SKM-1 (cell line): ENCODE measurements around the gene ATP2A3.

Experiments used
- DNase-seq: peaks from one replicate; lab custom pipeline; 2025; ENCODE audit not compliant: unreplicated experiment; lab: John Stamatoyannopoulos, UW

Gene ATP2A3

DNA sequence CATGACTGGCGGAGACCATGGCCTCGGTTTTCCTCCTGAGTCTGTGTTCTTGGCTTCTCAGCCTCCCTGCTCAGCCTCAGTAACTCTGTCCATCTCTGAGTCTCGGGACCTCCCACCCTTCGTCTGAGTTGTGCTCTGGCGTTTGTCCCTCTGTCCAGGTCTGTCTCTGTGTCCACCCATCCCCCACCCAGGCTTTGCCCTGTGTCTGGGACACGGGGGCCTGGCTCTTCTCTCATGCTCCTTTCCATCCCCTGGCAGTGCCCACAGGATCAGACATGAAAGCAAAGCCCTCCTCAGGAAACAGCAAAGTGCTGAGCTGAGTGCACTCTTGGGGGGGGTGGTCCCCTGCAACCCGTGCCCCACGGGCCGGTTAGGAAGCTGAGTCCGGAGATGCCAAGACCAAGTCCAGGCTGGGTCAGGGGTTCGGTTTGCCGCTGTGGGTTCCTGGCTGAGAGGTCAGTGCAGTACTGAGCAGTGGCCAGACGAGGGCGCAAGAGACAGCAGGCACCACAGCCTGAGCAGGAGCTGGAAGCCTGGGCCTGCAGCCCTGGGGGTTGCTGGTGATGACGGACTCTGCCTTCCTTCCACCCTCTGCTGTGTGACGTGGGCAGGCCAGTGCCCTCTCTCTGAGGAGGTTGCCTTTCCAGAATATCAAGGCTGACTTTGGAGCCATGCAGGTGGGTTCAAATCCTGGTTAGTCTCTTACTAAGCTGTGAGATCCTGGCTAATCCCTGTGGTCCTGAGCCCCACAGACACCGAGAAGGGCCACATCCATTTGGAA, 50.5 kb downstream of the ATP2A3 start:
- DNase-seq: no peak

DNA sequence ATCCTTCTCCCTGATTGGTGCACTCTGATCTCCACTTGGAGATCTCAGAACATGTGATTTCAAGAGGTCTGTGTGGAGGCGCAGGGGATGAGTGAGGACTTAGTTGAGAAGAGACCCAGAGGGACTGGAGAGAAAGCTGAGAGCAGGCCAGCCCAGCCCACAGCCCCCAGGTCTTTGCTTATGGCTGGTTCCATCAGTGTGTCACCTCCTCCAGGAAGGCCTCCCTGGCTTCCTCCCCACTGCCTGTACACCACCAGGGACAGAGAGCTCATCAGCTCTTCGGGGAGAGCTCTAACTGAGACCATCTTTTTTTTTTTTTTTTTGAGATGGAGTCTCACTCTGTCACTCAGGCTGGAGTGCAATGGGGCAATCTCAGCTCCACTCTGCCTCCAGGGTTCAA, 51.4 kb downstream of the ATP2A3 start:
- no peak for DNase-seq

- DNase-seq: no peak
Measured at GRCh38 chr17:3911271-3912053, 52.8 kb downstream of the ATP2A3 start.

- DNase-seq: no peak
Measured at GRCh38 chr17:3910420-3911270, 53.6 kb downstream of the ATP2A3 start.

GRCh38 chr17:3909257-3909656, 55.0 kb downstream of the ATP2A3 start:
- no peak for DNase-seq

DNA sequence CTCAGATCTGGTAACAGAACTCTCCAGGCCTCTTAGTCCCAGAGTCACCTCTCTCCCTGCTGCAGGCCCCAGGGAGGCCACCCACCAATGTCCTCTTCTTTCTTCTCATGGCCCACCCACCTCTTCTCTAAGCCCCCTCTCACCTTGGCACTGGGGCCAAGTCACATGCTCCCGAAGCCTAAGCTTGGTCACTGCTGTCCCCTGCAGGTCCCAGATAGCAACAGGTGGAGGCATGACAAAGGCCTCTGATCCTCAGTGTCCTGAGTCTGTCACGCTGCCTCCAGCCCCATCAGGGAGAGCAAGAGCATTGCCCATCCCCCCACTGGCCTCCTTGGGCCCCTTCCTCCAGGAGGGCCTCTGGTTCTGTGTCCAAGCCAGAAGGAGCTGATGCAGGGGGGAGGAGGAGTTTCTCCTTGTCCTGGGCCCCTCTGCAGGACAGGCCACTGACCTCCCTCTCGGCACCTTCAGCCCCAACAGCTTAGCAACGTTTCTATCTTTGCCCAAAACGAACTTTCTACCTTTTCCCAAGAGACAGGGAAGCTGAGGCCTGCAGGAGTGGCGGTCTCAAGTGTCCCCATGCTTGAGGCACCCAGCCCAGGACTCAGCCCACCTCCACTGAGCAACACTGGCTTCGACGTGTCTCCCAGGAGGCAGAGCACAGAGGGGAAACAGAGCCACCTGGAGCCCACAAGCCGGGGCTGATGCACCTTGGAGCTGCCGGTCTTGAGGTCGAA, 56.6 kb downstream of the ATP2A3 start:
- no peak for DNase-seq

- no peak for DNase-seq
Measured at GRCh38 chr17:3906881-3907280, 57.4 kb downstream of the ATP2A3 start.

DNA sequence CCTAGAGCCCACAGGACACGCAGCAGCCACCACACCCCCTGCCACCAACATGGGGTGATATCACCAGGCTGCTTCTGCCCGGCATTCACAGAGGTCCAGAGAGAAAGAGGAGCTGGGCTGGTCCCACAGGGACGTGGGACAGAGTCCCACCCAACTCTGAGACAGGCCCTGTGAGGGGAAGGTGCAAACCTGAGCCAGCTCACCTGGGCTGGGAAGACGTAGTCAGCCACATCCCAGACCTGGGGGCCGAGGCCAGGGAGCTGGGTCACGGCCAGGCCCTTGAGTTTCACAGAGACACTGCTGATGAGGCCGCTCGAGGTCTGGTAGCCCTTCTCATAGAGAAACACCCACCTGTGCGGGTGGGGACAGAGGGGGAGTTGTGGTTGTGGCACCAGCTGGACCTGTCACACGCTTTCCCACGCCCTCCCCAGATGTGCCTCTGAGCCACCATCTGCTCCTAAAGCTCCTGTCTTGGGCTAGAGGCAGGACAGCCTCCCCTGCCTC, 59.2 kb downstream of the ATP2A3 start:
- DNase-seq: no peak

- no peak for DNase-seq
Measured at GRCh38 chr17:3904501-3904900, 59.7 kb downstream of the ATP2A3 start.

DNA sequence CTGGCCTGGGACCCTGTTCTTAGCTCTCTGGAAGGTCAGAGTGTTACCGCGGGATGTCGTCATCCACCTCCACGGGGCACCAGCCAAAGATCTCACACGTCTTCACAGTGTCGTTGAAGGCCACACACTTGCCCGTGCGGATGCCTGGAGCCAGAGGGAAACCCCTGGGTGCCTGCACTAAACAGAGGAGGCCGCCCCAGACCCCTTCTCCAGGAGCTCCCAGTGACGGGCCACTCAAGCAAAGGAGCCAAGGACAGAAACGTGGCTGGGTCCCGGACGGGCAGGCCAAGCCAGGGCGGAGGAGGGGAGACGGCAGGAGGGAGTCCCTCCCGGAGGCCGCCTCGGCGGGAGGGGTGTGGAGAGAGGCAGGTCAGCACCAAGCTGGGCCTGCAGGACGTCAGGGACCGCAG, 60.4 kb downstream of the ATP2A3 start:
- DNase-seq: no peak

DNA sequence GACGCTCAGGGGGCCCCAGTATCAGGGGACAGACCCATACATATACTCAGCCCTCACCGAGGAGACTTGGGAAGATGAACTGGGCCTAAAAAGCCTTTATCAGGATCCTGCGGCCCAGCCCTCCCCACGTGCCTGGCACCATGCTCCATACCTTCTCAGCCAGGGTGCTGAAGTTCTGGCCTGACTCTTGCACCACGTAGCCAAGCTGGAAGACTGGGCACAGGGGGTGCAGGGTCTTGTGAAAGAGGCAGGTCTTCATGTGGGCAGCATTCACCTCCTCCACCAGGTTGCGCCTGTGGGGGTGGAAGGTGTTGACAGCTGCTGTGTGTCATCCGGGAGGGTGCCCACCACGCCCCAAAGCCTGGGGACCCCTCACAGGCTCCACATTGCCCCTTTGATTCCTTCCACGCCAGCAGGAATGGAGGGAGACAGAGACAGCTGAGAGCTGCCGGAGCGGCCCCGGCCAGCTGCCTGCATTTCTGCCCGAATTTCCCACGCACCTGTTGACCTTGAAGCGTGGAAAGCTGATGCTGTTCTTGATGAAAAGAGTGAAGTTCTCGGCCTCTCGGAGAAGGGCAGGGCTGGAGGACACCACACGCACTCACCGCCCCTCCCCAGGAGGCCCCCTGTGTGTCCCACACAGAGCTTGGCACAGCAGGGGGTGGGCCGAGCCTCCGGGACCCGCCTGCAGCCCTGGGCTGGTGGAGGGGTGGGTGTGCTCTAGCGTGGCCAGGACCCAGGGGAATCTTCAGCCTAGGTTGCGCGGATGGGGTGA, 61.0 kb downstream of the ATP2A3 start:
- no peak for DNase-seq

- no peak for DNase-seq
Measured at GRCh38 chr17:3900646-3901045, 63.6 kb downstream of the ATP2A3 start.

GRCh38 chr17:3897731-3898130, 66.5 kb downstream of the ATP2A3 start:
- no peak for DNase-seq

DNA sequence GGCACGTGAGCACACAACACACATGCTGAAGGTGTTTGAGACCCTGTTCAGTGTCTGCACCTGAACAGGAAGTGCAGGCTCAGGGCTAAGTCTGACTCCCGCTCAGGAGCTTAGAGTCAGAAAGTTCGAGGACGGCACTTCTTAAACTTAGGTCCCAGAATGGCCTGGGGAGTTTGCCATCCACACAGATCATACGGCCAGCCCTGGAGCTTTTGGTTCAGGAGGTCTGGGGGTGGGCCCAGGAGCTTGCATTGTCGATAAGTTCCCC, 67.3 kb downstream of the ATP2A3 start:
- DNase-seq: no peak

DNA sequence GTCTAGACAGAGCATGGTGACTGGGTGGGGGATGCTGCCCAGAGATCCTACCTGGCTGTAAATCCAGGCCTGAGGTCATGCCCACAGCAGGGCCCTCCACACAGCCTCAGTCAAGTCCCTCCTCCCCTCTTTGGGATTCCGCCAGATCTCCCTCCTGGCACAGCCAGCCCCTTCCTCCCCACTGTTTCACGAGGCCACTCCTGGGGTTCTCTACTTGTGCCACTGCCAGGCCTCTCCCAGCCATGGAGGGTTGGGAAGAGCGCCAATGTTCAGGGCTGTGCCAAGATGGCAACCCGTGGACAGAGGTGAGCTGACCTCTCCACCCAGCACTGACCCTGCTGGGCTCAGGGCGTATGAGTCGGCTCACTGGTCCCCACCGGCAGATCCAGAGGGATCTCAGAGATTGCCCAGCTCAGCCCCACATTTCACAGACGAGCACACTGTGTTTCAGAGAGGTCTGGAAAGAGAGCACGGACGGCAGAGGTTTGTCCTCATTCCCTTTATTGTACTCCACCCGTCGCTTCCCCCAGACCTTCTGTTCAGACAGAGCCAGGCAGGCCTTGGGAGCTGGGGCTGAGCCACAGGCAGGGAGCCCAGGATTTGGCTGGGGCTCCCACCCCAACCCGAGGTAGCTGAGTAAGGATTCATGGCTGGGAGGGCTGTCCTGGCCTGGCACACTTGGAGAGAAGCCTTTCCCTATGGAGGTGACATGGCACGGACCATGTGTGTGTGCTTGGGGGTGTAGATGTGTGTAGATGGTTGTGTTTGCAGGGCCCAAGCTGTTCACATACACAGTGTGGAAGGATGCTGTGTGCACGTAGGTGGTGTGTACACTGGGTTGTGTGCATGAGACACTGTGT, 67.9 kb downstream of the ATP2A3 start:
- no peak for DNase-seq

GRCh38 chr17:3895354-3895753, 68.9 kb downstream of the ATP2A3 start:
- no peak for DNase-seq

DNA sequence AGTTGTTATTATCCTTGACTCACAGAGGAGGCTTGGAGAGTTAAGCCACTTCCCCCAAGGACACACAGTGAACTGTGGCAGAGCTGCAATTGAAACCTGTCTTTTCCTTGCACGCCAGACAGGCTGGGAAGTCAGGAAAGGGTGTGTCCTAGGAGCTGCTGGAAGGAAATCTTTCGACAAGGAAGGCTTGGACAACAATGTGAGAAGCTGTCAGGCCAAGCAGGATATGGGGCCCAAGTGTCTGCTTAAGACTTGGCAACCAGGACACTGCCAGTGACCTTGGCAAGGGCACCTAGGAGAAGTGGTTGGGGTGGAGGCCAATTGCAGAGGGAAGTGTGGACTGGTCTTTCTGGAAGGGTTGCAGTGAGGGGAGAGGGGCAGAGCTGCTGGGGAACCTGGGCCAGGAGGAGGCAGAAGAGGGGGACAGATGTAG, 69.3 kb downstream of the ATP2A3 start:
- DNase-seq: no peak

GRCh38 chr17:3894188-3894587, 70.0 kb downstream of the ATP2A3 start:
- DNase-seq: no peak

GRCh38 chr17:3893720-3894116, 70.5 kb downstream of the ATP2A3 start:
- no peak for DNase-seq
